ENCODE measurements around the gene ACD. TPM values are rescaled to one million over a fixed set of nuclear protein-coding genes. Genes with fewer than 3 reads are reported as not detected.

The ACD gene
- total RNA-seq, 1 experiment from 2014 or later: 41.3 TPM

- H3K27ac Mint-ChIP-seq: peak overlapping the region; percentile 60
- ATAC-seq (no peak), DNase-seq (ENCODE audit: low spot score) (no peak)
- TF ChIP-seq NFYB (CRISPR knock-in tag; conservative IDR thresholded peaks at IDR 0.05; ENCODE audit: low read depth) (no peak), FOXJ3 (CRISPR knock-in tag; IDR thresholded peaks at IDR 0.05; ENCODE audit: borderline replicate concordance) (no peak), TEAD4 (CRISPR knock-in tag; IDR thresholded peaks at IDR 0.05) (no peak)
- POLR2A ChIA-PET: interaction anchor here (0.6 kb wide), 1 partner anchor 29 kb away, joined by 3 read pairs; no protein-coding TSS in a partner anchor
- H3K36me3 Mint-ChIP-seq: peaks cover 4% of the 10 kb centered on the region; the same call in 1 of the 2 replicates
- H3K4me3 Mint-ChIP-seq: no peak overlapping the region
- CTCF ChIA-PET: interaction anchor here (1.5 to 2.3 kb wide), 3 partner anchors 36 to 108 kb away, joined by 3 to 8 read pairs (median 7); no protein-coding TSS in a partner anchor
- H3K9me3 Mint-ChIP-seq: no peaks in the 10 kb centered on the region
- H3K4me1 Mint-ChIP-seq: peaks cover 21% of the 10 kb centered on the region
- no peaks in the 10 kb centered on the region for H3K27me3 Mint-ChIP-seq (ENCODE audit: low read depth)
Measured at GRCh38 chr16:67708368-67708771, 48.3 kb upstream of the ACD start.

GRCh38 chr16:67707790-67708189, 47.7 kb upstream of the ACD start:
- Mint-ChIP-seq H3K9me3 (no peaks in the 10 kb centered on the region), H3K27me3 (ENCODE audit: low read depth) (no peaks in the 10 kb centered on the region), H3K36me3 (no peaks in the 10 kb centered on the region), H3K4me3 (no peak overlapping the region), H3K27ac (no peak overlapping the region), H3K4me1 (peaks cover 17% of the 10 kb centered on the region)
- ATAC-seq: no peak
- TF ChIP-seq ELF4 (CRISPR knock-in tag; IDR thresholded peaks at IDR 0.05; ENCODE audit: low read depth): no peak
- no peak for TF ChIP-seq ZNF396 (CRISPR knock-in tag; IDR thresholded peaks at IDR 0.05; ENCODE audit: borderline replicate concordance)
- no peak for TF ChIP-seq AFF4 (CRISPR knock-in tag; IDR thresholded peaks at IDR 0.05; ENCODE audit: borderline replicate concordance)
- ChIA-PET POLR2A (interaction anchor here (0.6 kb wide), 1 partner anchor 28 kb away, joined by 3 read pairs; no protein-coding TSS in a partner anchor), CTCF (interaction anchor here (1.9 kb wide), 1 partner anchor 35 kb away, joined by 7 read pairs; no protein-coding TSS in a partner anchor)
- no peak for DNase-seq (ENCODE audit: low spot score)

GRCh38 chr16:67707210-67707609, 47.1 kb upstream of the ACD start:
- Mint-ChIP-seq H3K27ac (no peak overlapping the region), H3K4me1 (peaks cover 17% of the 10 kb centered on the region), H3K4me3 (no peak overlapping the region), H3K9me3 (no peaks in the 10 kb centered on the region), H3K27me3 (ENCODE audit: low read depth) (no peaks in the 10 kb centered on the region), H3K36me3 (no peaks in the 10 kb centered on the region)
- POLR2A ChIA-PET: no interaction called here
- no peak for DNase-seq (ENCODE audit: low spot score)
- TF ChIP-seq ETV6 (CRISPR knock-in tag; IDR thresholded peaks at IDR 0.05): no peak
- TF ChIP-seq ARID4B (CRISPR knock-in tag; IDR thresholded peaks at IDR 0.05; ENCODE audit: borderline replicate concordance): no peak
- no peak for TF ChIP-seq ZNF263 (CRISPR knock-in tag; IDR thresholded peaks at IDR 0.05; ENCODE audit: low read depth)
- CTCF ChIA-PET: no interaction called here
- ATAC-seq: no peak

GRCh38 chr16:67704110-67704509, 44.0 kb upstream of the ACD start:
- no peaks in the 10 kb centered on the region for H3K9me3 Mint-ChIP-seq

More at GRCh38 chr16:67704110-67704509, 44.0 kb upstream of the ACD start:
- ChIA-PET POLR2A (no interaction called here), CTCF (interaction anchor here (0.5 to 0.9 kb wide), 3 partner anchors 72 to 135 kb away, joined by 3 read pairs; no protein-coding TSS in a partner anchor)
- Mint-ChIP-seq H3K4me3 (no peak overlapping the region), H3K4me1 (peaks cover 9% of the 10 kb centered on the region), H3K27me3 (ENCODE audit: low read depth) (no peaks in the 10 kb centered on the region), H3K36me3 (no peaks in the 10 kb centered on the region), H3K27ac (no peak overlapping the region)
- TF ChIP-seq CTCF (IDR thresholded peaks at IDR 0.05) (no peak), GTF2I (CRISPR knock-in tag; conservative IDR thresholded peaks at IDR 0.05) (no peak)
- no peak for ATAC-seq
- DNase-seq (ENCODE audit: low spot score): no peak

Measured in WTC11 (cell line).